Stimulated activated CD4-positive, alpha-beta T cell treated with anti-CD3 and anti-CD28 coated beads, Interleukin-4, amount 100 ng/mL, for 4 hours (primary cell): Measurements from ENCODE around the gene SMURF1.

Experiments used
- DNase-seq, 2 experiments: peaks; one replicate each; pipeline ENCODE4 v3.0.0-alpha.2; 2020

SMURF1 gene

GRCh38 chr7:99141334-99141733 lies 2.6 kb downstream of the SMURF1 start:
- no peak for DNase-seq

GRCh38 chr7:99140813-99141212 lies 3.1 kb downstream of the SMURF1 start:
- DNase-seq: no peak

- no peak for DNase-seq
Observed at GRCh38 chr7:99139036-99139435, 4.9 kb downstream of the SMURF1 start.

GRCh38 chr7:99137411-99138180 lies 6.3 kb downstream of the SMURF1 start:
- no peak for DNase-seq

GRCh38 chr7:99135938-99136337 lies 8.0 kb downstream of the SMURF1 start:
- no peak for DNase-seq

- DNase-seq: no peak
Observed at GRCh38 chr7:99133766-99134564, 9.9 kb downstream of the SMURF1 start.

GRCh38 chr7:99132595-99133321 lies 11.2 kb downstream of the SMURF1 start:
- DNase-seq: no peak

GRCh38 chr7:99131290-99131689 lies 12.6 kb downstream of the SMURF1 start:
- no peak for DNase-seq

- no peak for DNase-seq
Observed at GRCh38 chr7:99129536-99129935, 14.4 kb downstream of the SMURF1 start.

- no peak for DNase-seq
Observed at GRCh38 chr7:99129001-99129400, 14.9 kb downstream of the SMURF1 start.

- DNase-seq: no peak
Observed at GRCh38 chr7:99128076-99128950, 15.6 kb downstream of the SMURF1 start.

- no peak for DNase-seq
Observed at GRCh38 chr7:99127636-99128035, 16.3 kb downstream of the SMURF1 start.

GRCh38 chr7:99126921-99127553 lies 16.9 kb downstream of the SMURF1 start:
- no peak for DNase-seq

- no peak for DNase-seq
Observed at GRCh38 chr7:99125505-99125865, 18.4 kb downstream of the SMURF1 start.

- no peak for DNase-seq
Observed at GRCh38 chr7:99124751-99125504, 19.0 kb downstream of the SMURF1 start.

- no peak for DNase-seq
Observed at GRCh38 chr7:99124236-99124635, 19.7 kb downstream of the SMURF1 start.

GRCh38 chr7:99123571-99124033 lies 20.3 kb downstream of the SMURF1 start:
- DNase-seq: no peak

- no peak for DNase-seq
Observed at GRCh38 chr7:99122762-99123161, 21.1 kb downstream of the SMURF1 start.

GRCh38 chr7:99121496-99122021 lies 22.3 kb downstream of the SMURF1 start:
- no peak for DNase-seq

GRCh38 chr7:99120916-99121315 lies 23.0 kb downstream of the SMURF1 start:
- no peak for DNase-seq

GRCh38 chr7:99120501-99120900 lies 23.4 kb downstream of the SMURF1 start:
- no peak for DNase-seq
